K562 (cell line): Measurements from ENCODE around the gene HLTF. TPM values are rescaled to one million over a fixed set of nuclear protein-coding genes. Genes with fewer than 3 reads are reported as not detected.

ENCODE experiments used
- ATAC-seq: fragments of 200-7000 bp; cut with Tn5 transposase; 3 replicates; pipeline ENCODE4 v1.9.1; 2020; ENCODE audit warnings: moderate library complexity
- BruUV-seq: library from RNA; stranded (reverse); fragments of 400-500 nt; replicated peaks from 2 replicates; lab custom pipeline; 2021; lab: Mats Ljungman, UMichigan
- CTCF ChIA-PET: fragments of 300-600 bp; formaldehyde crosslinking; extraction: SDS; loops from one replicate; lab custom pipeline; 2021; ENCODE audit warnings: low intra/inter-chr PET ratio; lab: Yijun Ruan, JAX
- POLR2A ChIA-PET: fragments of 300-600, 350-650 bp; sonication (Branson Sonifier 250); formaldehyde crosslinking; extraction: SDS; loops from one replicate; lab custom pipeline; 2021; ENCODE audit warnings: antibody characterized with exemption, inconsistent platforms; lab: Yijun Ruan, JAX
- DNase-seq, 4 experiments: peaks; one replicate each; pipeline versions ENCODE4 v3.0.0 to v3.0.0-alpha.2; 2011 to 2018; ENCODE audit warnings: low spot score in 3 of 4, mixed read lengths in 3 of 4; ENCODE audit errors: extremely low read depth in 1 of 4
- FAIRE-seq: peaks from 2 replicates; lab custom pipeline; 2011; peaks lifted over from hg19 to GRCh38; lab: Jason Lieb, UNC
- H2AFZ ChIP-seq: 2 replicates; pipeline ENCODE4 v1.6.0; 2011; ENCODE audit warnings: low read depth, low read length, control low read depth, inconsistent platforms
- H3K27ac ChIP-seq: fragments of 200-600 bp; 3 replicates; pipeline ENCODE4 v1.8.0; 2011; ENCODE audit warnings: low read depth, mild to moderate bottlenecking, control low read depth, inconsistent platforms, low read length, moderate library complexity, mixed read lengths; ENCODE audit errors: extremely low read depth
- H3K27me3 ChIP-seq, 2 experiments: fragments of 300-600 bp in 1 of 2; 2 replicates in 1 of 2; 3 replicates in 1 of 2; pipeline versions ENCODE4 v1.6.0 to v1.8.0; 2011; ENCODE audit warnings: inconsistent platforms in 2 of 2, low read length in 2 of 2, mild to moderate bottlenecking in 1 of 2, mixed read lengths in 1 of 2, moderate library complexity in 1 of 2; ENCODE audit not compliant: control insufficient read depth in 2 of 2, insufficient read depth in 2 of 2
- H3K36me3 ChIP-seq: fragments of 300-600 bp; 3 replicates; pipeline ENCODE4 v1.8.0; 2011; ENCODE audit warnings: mild to moderate bottlenecking, low read length, inconsistent platforms; ENCODE audit not compliant: control insufficient read depth, insufficient read depth
- H3K4me1 ChIP-seq, 2 experiments: fragments of 200-600 bp in 1 of 2; replicated peaks in 1 of 2; 2 replicates in 1 of 2; 3 replicates in 1 of 2; pipeline versions ENCODE4 v1.5.1 to v1.8.0; 2011; ENCODE audit warnings: inconsistent platforms in 2 of 2, low read length in 2 of 2, mild to moderate bottlenecking in 1 of 2, mixed read lengths in 1 of 2, moderate library complexity in 1 of 2; ENCODE audit not compliant: control insufficient read depth in 2 of 2, insufficient read depth in 2 of 2
- H3K4me2 ChIP-seq: 2 replicates; pipeline ENCODE4 v1.6.1; 2011; ENCODE audit warnings: low read length, control low read depth, inconsistent platforms, mixed read lengths; ENCODE audit not compliant: insufficient read depth
- H3K4me3 ChIP-seq: fragments of 200-600 bp; sonication (generic), shearing (Covaris generic); 2 replicates; pipeline ENCODE4 v1.5.1; 2016; ENCODE audit warnings: control low read depth, inconsistent platforms
- H3K79me2 ChIP-seq: fragments of 200-600 bp; 3 replicates; pipeline ENCODE4 v1.8.0; 2011; ENCODE audit warnings: low read length, inconsistent platforms; ENCODE audit not compliant: control insufficient read depth, insufficient read depth
- H3K9ac ChIP-seq, 2 experiments: 2 replicates each; pipeline versions ENCODE4 v1.6.0 to v1.6.1; 2011; ENCODE audit warnings: low read depth in 2 of 2, low read length in 2 of 2, control low read depth in 1 of 2, inconsistent platforms in 1 of 2, mild to moderate bottlenecking in 1 of 2, mixed read lengths in 1 of 2; ENCODE audit not compliant: insufficient read depth in 1 of 2
- H3K9me1 ChIP-seq: one replicate; pipeline ENCODE4 v1.6.0; 2011; ENCODE audit warnings: inconsistent platforms, mild to moderate bottlenecking, low read length, moderate library complexity; ENCODE audit not compliant: control insufficient read depth, insufficient read depth
- H3K9me3 ChIP-seq: replicated peaks from 2 replicates; pipeline ENCODE4 v1.5.1; 2011; ENCODE audit warnings: low read depth, low read length, inconsistent platforms; ENCODE audit not compliant: control insufficient read depth, insufficient read depth
- H4K20me1 ChIP-seq: replicated peaks from 2 replicates; pipeline ENCODE4 v1.6.1; 2011; ENCODE audit warnings: low read length, inconsistent platforms, mixed read lengths; ENCODE audit not compliant: control insufficient read depth, insufficient read depth
- CTBP1 ChIP-seq: fragments of 450-650 bp; IDR thresholded peaks from 2 replicates; pipeline ENCODE4 v1.6.1; 2016; ENCODE audit warnings: borderline replicate concordance
- CXXC5 ChIP-seq: fragments of 250-450 bp; sonication (Bioruptor Pico); IDR thresholded peaks from 2 replicates; pipeline ENCODE4 v1.8.0; 2022; ENCODE audit warnings: inconsistent platforms, mild to moderate bottlenecking, moderate library complexity
- GATAD2A ChIP-seq: fragments of 450-650 bp; IDR thresholded peaks from 2 replicates; pipeline ENCODE4 v1.6.1; 2017
- HDAC1 ChIP-seq, 2 experiments: fragments of 450-650 bp; IDR thresholded peaks; 2 replicates each; pipeline ENCODE4 v1.6.1; 2016 to 2017; ENCODE audit warnings: inconsistent platforms in 1 of 2, mild to moderate bottlenecking in 1 of 2, moderate library complexity in 1 of 2
- MED1 ChIP-seq: sonication (generic); formaldehyde crosslinking; IDR thresholded peaks from 2 replicates; pipeline ENCODE4 v1.8.1; 2023; ENCODE audit warnings: missing genetic modification reagents, borderline replicate concordance
- PRPF4 ChIP-seq: fragments of 200-400 bp; formaldehyde crosslinking; IDR thresholded peaks from one replicate; pipeline ENCODE4 v1.6.1; 2017; ENCODE audit warnings: low read length, low read depth, mild to moderate bottlenecking; ENCODE audit not compliant: insufficient read depth, poor library complexity, severe bottlenecking
- RBBP5 ChIP-seq: fragments of 200-600 bp; sonication (generic); IDR thresholded peaks from 2 replicates; pipeline ENCODE4 v1.6.1; 2012; ENCODE audit warnings: borderline replicate concordance, mild to moderate bottlenecking, low read length, control low read depth, inconsistent platforms; ENCODE audit not compliant: insufficient read depth, poor library complexity, severe bottlenecking
- TCFL5 ChIP-seq: fragments of 250-450 bp; sonication (Bioruptor Pico); conservative IDR thresholded peaks from 2 replicates; pipeline ENCODE4 v1.6.1; 2021; ENCODE audit warnings: mild to moderate bottlenecking, moderate library complexity, matching md5 sums
- ZNF354B ChIP-seq: fragments of 250-450 bp; sonication (Bioruptor Pico); IDR thresholded peaks from 2 replicates; pipeline ENCODE4 v1.4.0; 2020
- ZNF584 ChIP-seq: fragments of 200-800 bp; sonication (Bioruptor generic); IDR thresholded peaks from 2 replicates; pipeline ENCODE4 v1.6.1; 2016; ENCODE audit warnings: low read depth, mild to moderate bottlenecking, missing genetic modification characterization, missing compliant biosample characterization
- WGBS: fragments of 100-300 bp; shearing (Covaris generic); methylation state at CpG from one replicate; pipeline ENCODE4 v1.1.6; 2016; ENCODE audit warnings: low coverage, mixed read lengths; ENCODE audit not compliant: insufficient coverage; ENCODE audit errors: missing lambda C conversion rate; 5-methylcytosine and 5-hydroxymethylcytosine counted together
- in situ Hi-C: fragments of 300-500 bp; cut with MboI; formaldehyde crosslinking; loops from 4 replicates; pipeline ENCODE4 v1.15.0; 2018; ENCODE audit warnings: inconsistent platforms, mixed read lengths
- intact Hi-C: fragments of 100-400 bp; cut with micrococcal nuclease; formaldehyde crosslinking; loops from 2 replicates; pipeline ENCODE4 v1.14.2; 2022
- polyA plus RNA-seq, 8 experiments: library from polyadenylated mRNA; depleted of rRNA in 4 of 8; stranded (reverse) in 5 of 8; unstranded in 3 of 8; fragments of >200 nt; fragmentation: Nextera tagmentation in 2 of 8; fragmentation: Illumina TruSeq in 1 of 8; extraction: Ambion mirVana in 2 of 8; extraction: Trizol in 1 of 8; gene quantifications; 2 replicates each; pipeline versions ENCODE4 v1.2.1 to v1.2.3, GENCODE V29; 2011 to 2014; ENCODE audit warnings: inconsistent platforms in 1 of 8, missing spikeins in 1 of 8
- total RNA-seq, 7 experiments: library from RNA; depleted of rRNA in 6 of 7; stranded (reverse); fragments of >200 nt in 6 of 7; fragmentation: Illumina TruSeq in 2 of 7; extraction: Trizol in 2 of 7; gene quantifications; 2 replicates each; pipeline versions ENCODE4 v1.2.1 to v1.2.3, GENCODE V29; 2011 to 2021; ENCODE audit warnings: low replicate concordance in 1 of 7

The HLTF gene
- total and polyA plus RNA-seq, 9 of the 15 experiments (the other 6 are each of a cell fraction or from before 2014, with no cell fraction given): 35.1 to 82.4 (median 50.4) TPM

GRCh38 chr3:149055575-149055974 lies 30.8 kb downstream of the HLTF start:
- Histone ChIP-seq H3K27ac (no peak overlapping the region), H3K9ac (no peak overlapping the region), H3K79me2 (no peaks in the 10 kb centered on the region), H3K4me2 (no peak overlapping the region), H3K36me3 (peaks cover 82% of the 10 kb centered on the region), H3K9me1 (no peaks in the 10 kb centered on the region), H4K20me1 (no peaks in the 10 kb centered on the region), H3K4me3 (no peak overlapping the region), H3K27me3 (no peaks in the 10 kb centered on the region), H3K4me1 (no peaks in the 10 kb centered on the region), H3K9me3 (no peaks in the 10 kb centered on the region), H2AFZ (no peak overlapping the region)
- POLR2A ChIA-PET: no interaction called here
- TF ChIP-seq RBBP5 (no peak), ZNF354B (CRISPR knock-in tag) (no peak), HDAC1 (IDR thresholded peaks at IDR 0.05) (no peak), PRPF4 (no peak), GATAD2A (no peak), MED1 (CRISPR knock-in tag) (no peak), CXXC5 (CRISPR knock-in tag) (no peak), ZNF584 (CRISPR knock-in tag) (no peak), TCFL5 (CRISPR knock-in tag) (no peak), CTBP1 (no peak)
- DNase-seq (no peak), FAIRE-seq (no peak), ATAC-seq (no peak)
- in situ Hi-C loops: no loop called here
- intact Hi-C loops: no loop called here
- CTCF ChIA-PET: no interaction called here
- 86% methylated on average over 3 of the region's 3 CpGs for WGBS
- BruUV-seq: no TSS peak
